Transverse colon (tissue), 4 donors: ENCODE results near the gene QSOX2. TPM values are rescaled to one million over a fixed set of nuclear protein-coding genes. Genes with fewer than 3 reads are reported as not detected.

Experiments
- DNase-seq: peaks from one replicate; pipeline ENCODE4 v3.0.0-alpha.2; 2019
- H3K27ac ChIP-seq, 4 donors: fragments of 200-600 bp; sonication (generic); 2 replicates each; pipeline ENCODE4 v1.5.1; 2016 to 2018; ENCODE audit warnings: inconsistent platforms in 4 of 4
- H3K27me3 ChIP-seq: fragments of 200-600 bp; sonication (generic); 2 replicates; pipeline ENCODE4 v1.5.1; 2017; ENCODE audit warnings: inconsistent platforms
- H3K36me3 ChIP-seq, 4 donors: fragments of 200-600 bp; sonication (generic); 2 replicates each; pipeline ENCODE4 v1.5.1; 2017 to 2019; ENCODE audit warnings: inconsistent platforms in 4 of 4
- H3K4me1 ChIP-seq, 4 donors: fragments of 200-600 bp; sonication (generic); 2 replicates each; pipeline ENCODE4 v1.5.1; 2017 to 2020; ENCODE audit warnings: inconsistent platforms in 4 of 4
- H3K4me3 ChIP-seq, 4 donors: fragments of 200-600 bp; sonication (generic); 1 replicate in 1 of 4; 2 replicates in 3 of 4; pipeline versions ENCODE4 v1.5.1 to v1.6.1; 2017 to 2019; ENCODE audit warnings: inconsistent platforms in 4 of 4
- H3K9me3 ChIP-seq, 2 donors: fragments of 200-600 bp; sonication (generic); 2 replicates each; pipeline ENCODE4 v1.5.1; 2017 to 2019; ENCODE audit warnings: inconsistent platforms in 2 of 2
- EP300 ChIP-seq: sonication (generic); formaldehyde crosslinking; IDR thresholded peaks from one replicate; pipeline ENCODE4 v1.6.1; 2017; ENCODE audit warnings: antibody characterized with exemption, low read depth
- POLR2A ChIP-seq: fragments of 450-650 bp; IDR thresholded peaks from one replicate; pipeline ENCODE4 v1.6.1; 2016; ENCODE audit warnings: antibody characterized with exemption, mild to moderate bottlenecking, moderate library complexity
- POLR2AphosphoS5 ChIP-seq, 3 donors: sonication (generic); formaldehyde crosslinking; IDR thresholded peaks; one replicate each; pipeline ENCODE4 v1.6.1; 2016; ENCODE audit warnings: antibody characterized with exemption in 3 of 3
- WGBS, 2 donors: methylation state at CpG; one replicate each; pipeline ENCODE4 v1.1.5; 2018; ENCODE audit warnings: low coverage in 1 of 2; 5-methylcytosine and 5-hydroxymethylcytosine counted together
- in situ Hi-C, 4 donors: fragments of 200-750 bp; cut with MboI; loops; one replicate each; pipeline versions ENCODE4 v1.15.0 to v1.15.1; 2017; ENCODE audit warnings: low sequenced_read_pairs in 3 of 4, low pct_ligation_motif_present in 1 of 4, low pct_unique_long_range_greater_than_20kb in 1 of 4
- intact Hi-C: fragments of 100-400 bp; cut with DNase I; formaldehyde crosslinking; loops from one replicate; pipeline ENCODE4 v1.15.1; 2023; ENCODE audit warnings: low total_unique reads
- total RNA-seq, 4 donors: library from RNA; depleted of rRNA; stranded (reverse); fragments of >200 nt; gene quantifications; one replicate each; pipeline ENCODE4 v1.1.0, GENCODE V29; 2016
- TF ChIP-seq, protein P1 (sequence below), 5 experiments: fragments of 200-600 bp in 3 of 5; fragments of 450-650 bp in 2 of 5; sonication (generic) in 3 of 5; IDR thresholded peaks; 1 replicate in 2 of 5; 2 replicates in 3 of 5; pipeline ENCODE4 v1.5.1; 2016 to 2017; ENCODE audit warnings: antibody characterized with exemption in 5 of 5, inconsistent platforms in 3 of 5, mild to moderate bottlenecking in 2 of 5, moderate library complexity in 1 of 5

QSOX2 gene
- total RNA-seq, 4 donors from 2014 or later: 3.7 to 18.1 (median 4.8) TPM

DNA sequence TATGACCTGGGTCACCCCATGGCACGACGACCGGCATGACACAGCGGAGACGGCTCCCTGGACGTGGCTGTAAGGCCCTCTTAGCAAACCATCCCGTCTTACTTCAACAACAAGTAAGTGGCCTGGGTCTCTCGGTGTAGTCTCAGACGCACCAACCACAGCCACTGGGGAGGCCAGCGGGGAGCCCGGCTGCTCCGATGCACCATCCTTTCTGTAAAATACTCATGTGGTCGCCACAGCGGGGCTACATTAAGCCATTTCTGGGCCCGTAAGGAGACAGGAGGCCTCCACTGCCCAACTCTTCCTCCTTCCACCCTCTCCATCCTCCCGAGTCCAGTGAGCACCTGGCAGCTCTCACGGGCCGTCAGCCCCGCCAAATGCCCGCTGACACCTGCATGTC lies 4.7 kb downstream of the QSOX2 start:
- DNase-seq: no peak
- 92 to 93% methylated on average over 7 to 20 of the region's 20 CpGs for WGBS, 2 donors
- in situ Hi-C loops (no loop called here), intact Hi-C loops (no loop called here)
- H3K27ac ChIP-seq: no peak overlapping the region
- H3K9me3 ChIP-seq: no peaks in the 10 kb centered on the region
- no peak overlapping the region for H3K4me3 ChIP-seq
- peaks cover 8 to 30% (median 19%) of the 10 kb centered on the region in 4 donors for H3K4me1 ChIP-seq
- H3K36me3 ChIP-seq: no peaks in the 10 kb centered on the region
- no peak for TF ChIP-seq POLR2A
- TF ChIP-seq POLR2AphosphoS5 (IDR thresholded peaks at IDR 0.05): no peak
- TF ChIP-seq EP300: no peak
- TF ChIP-seq, protein P1, sequence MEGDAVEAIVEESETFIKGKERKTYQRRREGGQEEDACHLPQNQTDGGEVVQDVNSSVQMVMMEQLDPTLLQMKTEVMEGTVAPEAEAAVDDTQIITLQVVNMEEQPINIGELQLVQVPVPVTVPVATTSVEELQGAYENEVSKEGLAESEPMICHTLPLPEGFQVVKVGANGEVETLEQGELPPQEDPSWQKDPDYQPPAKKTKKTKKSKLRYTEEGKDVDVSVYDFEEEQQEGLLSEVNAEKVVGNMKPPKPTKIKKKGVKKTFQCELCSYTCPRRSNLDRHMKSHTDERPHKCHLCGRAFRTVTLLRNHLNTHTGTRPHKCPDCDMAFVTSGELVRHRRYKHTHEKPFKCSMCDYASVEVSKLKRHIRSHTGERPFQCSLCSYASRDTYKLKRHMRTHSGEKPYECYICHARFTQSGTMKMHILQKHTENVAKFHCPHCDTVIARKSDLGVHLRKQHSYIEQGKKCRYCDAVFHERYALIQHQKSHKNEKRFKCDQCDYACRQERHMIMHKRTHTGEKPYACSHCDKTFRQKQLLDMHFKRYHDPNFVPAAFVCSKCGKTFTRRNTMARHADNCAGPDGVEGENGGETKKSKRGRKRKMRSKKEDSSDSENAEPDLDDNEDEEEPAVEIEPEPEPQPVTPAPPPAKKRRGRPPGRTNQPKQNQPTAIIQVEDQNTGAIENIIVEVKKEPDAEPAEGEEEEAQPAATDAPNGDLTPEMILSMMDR (IDR thresholded peaks at IDR 0.05): no peak
- H3K27me3 ChIP-seq: no peaks in the 10 kb centered on the region

GRCh38 chr9:136239983-136240330 lies 5.7 kb downstream of the QSOX2 start:
- TF ChIP-seq EP300: no peak
- TF ChIP-seq POLR2AphosphoS5 (IDR thresholded peaks at IDR 0.05): no peak
- no peak for TF ChIP-seq POLR2A
- TF ChIP-seq, protein P1 (IDR thresholded peaks at IDR 0.05): no peak
- intact Hi-C loops (no loop called here), in situ Hi-C loops (no loop called here)
- peaks cover 7 to 29% (median 16%) of the 10 kb centered on the region in 4 donors for H3K4me1 ChIP-seq
- no peaks in the 10 kb centered on the region for H3K36me3 ChIP-seq
- no peaks in the 10 kb centered on the region for H3K27me3 ChIP-seq
- no peak overlapping the region for H3K4me3 ChIP-seq
- peak; percentile 70 for DNase-seq
- WGBS, 2 donors: 36 to 100% methylated on average over 1 to 2 of the region's 2 CpGs
- peak overlapping the region in 2 of 4 donors; percentile 6 to 16 for H3K27ac ChIP-seq
- H3K9me3 ChIP-seq: no peaks in the 10 kb centered on the region

- in situ Hi-C loops: no loop called here
- no peak for TF ChIP-seq EP300
- TF ChIP-seq POLR2AphosphoS5 (IDR thresholded peaks at IDR 0.05): no peak
- TF ChIP-seq, protein P1 (IDR thresholded peaks at IDR 0.05): no peak
- TF ChIP-seq POLR2A: no peak
Measured at GRCh38 chr9:136239135-136239982, 6.3 kb downstream of the QSOX2 start.

GRCh38 chr9:136238342-136238732 lies 7.3 kb downstream of the QSOX2 start:
- WGBS, 2 donors: 84% methylated on average over 12 of the region's 12 CpGs; no CpG with 5 or more reads in 1 of the 2 donors
- no peaks in the 10 kb centered on the region for H3K36me3 ChIP-seq
- H3K9me3 ChIP-seq: no peaks in the 10 kb centered on the region
- intact Hi-C loops: no loop called here
- in situ Hi-C loops: no loop called here
- H3K27ac ChIP-seq: no peak overlapping the region
- no peak for DNase-seq
- no peaks in the 10 kb centered on the region for H3K27me3 ChIP-seq
- TF ChIP-seq POLR2A: no peak
- TF ChIP-seq EP300: no peak
- TF ChIP-seq, protein P1 (IDR thresholded peaks at IDR 0.05): no peak
- no peak for TF ChIP-seq POLR2AphosphoS5 (IDR thresholded peaks at IDR 0.05)
- no peak overlapping the region for H3K4me3 ChIP-seq
- H3K4me1 ChIP-seq: peaks cover 0 to 17% (median 6%) of the 10 kb centered on the region in 4 donors

More at GRCh38 chr9:136239135-136239982, 6.3 kb downstream of the QSOX2 start:
- H3K36me3 ChIP-seq: no peaks in the 10 kb centered on the region
- peak overlapping the region in 2 of 4 donors; percentile 6 to 16 for H3K27ac ChIP-seq
- WGBS, 2 donors: 72 to 100% methylated on average over 2 to 24 of the region's 25 CpGs
- intact Hi-C loops: no loop called here
- H3K4me1 ChIP-seq: peaks cover 1 to 23% (median 10%) of the 10 kb centered on the region in 4 donors
- no peak overlapping the region for H3K4me3 ChIP-seq
- no peak for DNase-seq
- no peaks in the 10 kb centered on the region for H3K27me3 ChIP-seq
- no peaks in the 10 kb centered on the region for H3K9me3 ChIP-seq
